SW 1271 (cell line): ENCODE results near the gene HOXD10.

Experiments used
- DNase-seq, 2 experiments: peaks; one replicate each; lab custom pipeline; 2025; lab: John Stamatoyannopoulos, UW

Gene HOXD10

DNA sequence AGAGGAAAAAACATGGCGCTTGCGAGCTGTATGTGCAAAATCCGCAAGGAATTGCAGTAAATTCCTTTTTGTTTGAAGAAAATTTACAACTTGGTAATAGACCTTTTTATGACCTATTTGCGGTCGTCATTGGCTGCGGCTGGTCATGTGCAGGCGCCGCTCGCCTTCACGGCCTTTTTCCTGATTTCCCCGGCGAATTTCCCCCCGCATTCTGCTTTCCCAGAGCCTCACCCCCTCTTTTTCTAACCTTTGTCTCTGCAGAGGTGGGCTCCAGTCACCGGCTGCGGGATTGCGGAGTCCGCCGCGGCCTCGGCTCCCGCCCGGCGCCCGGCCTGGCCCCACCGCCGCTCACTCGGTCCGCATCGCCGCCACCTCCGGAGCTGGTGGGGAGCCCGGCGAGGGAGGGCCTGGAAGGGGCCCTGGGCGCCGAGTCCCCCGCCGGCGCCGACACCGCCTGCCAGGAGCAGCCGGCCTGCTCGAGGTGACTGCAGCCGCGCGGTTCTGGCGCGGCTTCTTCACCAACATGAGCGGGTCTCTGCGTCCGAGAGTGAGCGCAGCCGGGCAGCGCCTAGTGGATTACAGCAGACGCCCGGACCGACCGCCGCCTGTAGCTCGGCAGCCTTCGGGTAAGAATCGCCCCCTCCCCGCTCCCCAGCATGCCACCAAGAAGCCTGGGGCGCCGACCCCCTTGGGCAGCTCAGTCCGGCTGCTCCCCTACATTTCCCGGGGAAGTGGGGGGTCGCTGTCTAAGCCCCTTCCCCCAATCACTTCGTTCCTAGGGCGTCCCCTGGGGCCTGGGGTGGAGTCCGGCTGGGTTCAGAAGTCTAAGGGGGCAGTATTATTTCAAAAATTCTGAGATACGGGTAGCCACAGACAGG is 20.0 kb downstream of the HOXD10 start:
- no peak for DNase-seq

DNA sequence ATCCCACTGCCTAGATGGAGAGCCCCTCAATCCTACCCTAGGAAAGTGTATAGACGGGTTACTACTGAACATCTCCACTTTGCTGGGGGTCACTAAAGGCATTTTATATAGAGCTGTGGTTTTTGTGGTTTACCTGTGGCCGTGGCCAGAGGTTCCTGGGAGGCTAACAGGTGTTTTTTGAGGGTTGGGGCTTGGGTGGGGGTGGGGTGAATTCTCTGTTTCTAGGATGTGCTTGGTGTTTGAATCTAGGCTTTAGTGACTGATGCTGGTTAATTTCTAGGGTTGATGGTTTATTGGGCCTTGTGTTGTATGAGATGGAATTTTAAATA is 20.6 kb downstream of the HOXD10 start:
- DNase-seq = no peak

DNA sequence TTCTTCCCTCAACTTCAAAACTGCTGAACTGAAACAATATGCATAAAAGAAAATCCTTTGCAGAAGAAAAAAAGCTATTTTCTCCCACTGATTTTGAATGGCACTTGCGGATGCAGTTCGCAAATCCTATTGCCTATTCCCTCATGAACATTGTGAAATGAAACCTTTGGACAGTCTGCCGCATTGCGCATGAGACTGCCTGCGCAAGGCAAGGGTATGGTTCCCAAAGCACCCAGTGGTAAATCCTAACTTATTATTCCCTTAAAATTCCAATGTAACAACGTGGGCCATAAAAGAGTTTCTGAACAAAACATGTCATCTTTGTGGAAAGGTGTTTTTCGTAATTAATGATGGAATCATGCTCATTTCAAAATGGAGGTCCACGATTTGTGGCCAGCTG is 21.3 kb downstream of the HOXD10 start:
- no peak for DNase-seq

DNA sequence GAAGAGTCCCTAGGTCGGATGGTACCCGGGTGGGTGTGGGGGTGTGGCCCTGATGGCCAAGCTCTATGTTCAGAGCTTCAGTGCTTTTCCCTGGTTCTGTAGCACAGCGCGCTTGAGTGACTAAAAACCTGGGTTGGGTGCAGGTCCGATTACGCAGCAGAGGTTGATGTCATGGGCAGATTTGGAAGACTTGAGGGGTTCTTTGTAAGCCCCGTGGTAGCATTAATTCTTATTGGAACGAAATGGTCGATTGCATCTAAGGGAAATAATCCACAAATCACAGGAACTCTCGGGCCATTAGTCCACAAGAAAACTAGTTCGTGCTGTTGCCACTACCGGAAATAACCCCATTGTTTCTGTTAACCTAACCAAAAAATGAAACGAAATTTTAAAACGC is 21.9 kb downstream of the HOXD10 start:
- DNase-seq = no peak

DNA sequence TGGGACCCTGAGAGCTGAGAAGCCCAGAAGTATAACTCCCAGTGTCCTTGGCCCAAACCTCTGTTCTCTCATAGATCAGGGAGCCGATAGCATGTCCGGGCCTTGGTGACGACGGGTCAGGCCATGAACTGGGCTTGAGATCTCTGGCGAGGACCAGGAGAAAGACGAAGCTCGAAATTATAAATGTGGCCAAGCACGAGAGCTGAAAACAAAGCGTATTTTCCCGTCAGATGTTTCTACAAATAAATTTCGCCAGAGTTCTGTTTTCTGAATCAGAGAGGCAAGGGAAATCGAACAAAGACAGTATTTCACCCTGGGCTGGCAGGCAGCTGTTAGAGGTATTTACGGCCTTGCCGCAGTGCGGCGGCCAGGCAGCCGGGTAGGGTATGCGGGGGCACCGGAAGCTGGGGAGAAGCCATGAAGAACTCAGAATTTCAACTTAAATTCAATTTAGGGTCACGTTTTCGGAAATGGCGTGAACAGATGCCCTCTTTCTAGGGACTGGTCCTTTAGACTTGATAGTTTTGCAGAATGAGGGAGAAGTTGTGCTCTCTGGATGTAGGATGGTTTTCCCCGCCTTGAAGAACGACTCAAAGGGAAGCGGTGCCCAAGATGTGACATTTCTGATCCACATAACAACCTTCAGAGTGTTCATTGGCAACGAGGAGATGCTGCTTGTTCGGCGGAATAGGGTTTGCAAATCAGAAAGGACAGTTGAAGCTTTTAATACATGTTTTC is 22.5 kb downstream of the HOXD10 start:
- DNase-seq = no peak

DNA sequence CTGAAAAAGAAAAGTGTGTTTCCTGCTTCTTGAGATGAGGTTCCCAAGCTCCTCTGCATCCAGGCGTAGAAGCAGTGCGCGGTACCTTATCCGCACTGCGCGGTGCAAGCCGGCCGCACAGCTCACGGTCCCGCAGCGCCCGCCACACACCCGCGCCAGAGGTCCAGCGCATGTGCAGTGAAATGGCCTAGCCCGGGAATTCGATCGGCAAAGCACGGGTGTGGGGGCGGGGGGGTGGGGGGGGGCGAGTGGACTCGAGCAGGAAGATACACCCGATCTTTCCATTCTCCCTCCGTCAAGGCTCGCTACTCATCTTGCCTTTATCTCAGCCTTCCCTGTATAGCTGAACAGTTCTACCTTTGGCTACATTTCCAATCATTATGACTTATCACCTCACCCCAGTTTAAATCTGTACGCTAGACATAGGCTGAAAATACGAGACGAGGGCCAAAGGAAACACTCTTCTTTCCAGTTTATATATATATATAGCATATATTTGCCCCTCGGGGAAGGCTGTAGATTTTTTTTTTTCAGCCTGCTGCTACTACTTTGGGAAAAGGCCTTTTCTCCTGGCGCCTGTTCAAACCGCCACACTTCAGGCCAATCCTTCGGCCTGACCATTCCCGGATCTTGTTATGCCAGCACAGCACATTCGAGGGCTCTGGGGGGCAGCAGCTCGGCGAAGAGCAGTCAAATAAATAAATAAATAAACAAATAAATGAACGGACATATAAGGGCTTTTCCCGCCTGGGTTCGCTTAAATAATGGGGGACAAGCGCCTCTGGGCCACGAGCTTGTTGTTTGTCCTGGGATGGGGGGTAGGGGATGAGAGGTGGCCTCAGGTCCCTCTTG is 23.3 kb downstream of the HOXD10 start:
- DNase-seq = peak in 1 of 2 experiments; percentile 41

DNA sequence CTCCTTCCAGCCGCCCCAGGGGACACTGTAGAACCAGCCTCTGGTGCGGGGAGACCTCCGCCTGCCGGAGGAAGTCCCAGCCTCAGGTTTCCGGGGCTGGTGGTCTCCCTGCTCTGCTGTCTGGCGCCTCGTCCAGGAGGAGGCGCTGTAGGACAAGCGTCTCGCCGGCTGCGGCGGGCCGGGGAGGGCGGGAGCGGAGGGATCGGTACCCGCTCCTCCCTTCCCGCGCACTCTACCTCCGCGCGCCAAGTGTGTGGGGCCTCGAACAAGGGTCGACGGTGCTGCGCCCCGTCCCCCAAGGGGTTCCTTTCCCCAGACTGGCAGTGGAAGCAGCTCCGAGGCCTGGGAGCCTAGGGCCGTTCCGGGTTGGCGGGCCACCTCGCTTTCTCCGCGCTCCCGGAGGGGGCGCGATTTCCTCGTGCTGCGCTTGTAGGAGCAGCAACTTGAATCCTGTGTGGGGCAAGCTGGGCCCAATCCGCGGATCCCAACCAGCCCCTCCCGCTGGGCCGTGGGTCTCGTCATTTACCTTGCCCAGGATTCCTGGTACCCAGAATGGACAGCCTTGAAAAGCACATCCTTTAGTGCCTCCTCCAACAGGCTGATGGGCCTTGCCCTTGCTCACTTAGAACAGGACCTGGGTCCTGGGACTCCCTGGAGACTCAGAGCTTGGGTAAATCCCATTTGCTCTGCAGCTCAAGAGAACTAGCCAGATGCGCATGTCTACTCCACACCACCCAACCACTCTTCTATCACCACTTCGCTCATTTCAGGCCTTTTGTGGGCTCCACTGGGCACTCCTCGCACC is 24.1 kb downstream of the HOXD10 start:
- peak; percentile 34 to 56 for DNase-seq

DNA sequence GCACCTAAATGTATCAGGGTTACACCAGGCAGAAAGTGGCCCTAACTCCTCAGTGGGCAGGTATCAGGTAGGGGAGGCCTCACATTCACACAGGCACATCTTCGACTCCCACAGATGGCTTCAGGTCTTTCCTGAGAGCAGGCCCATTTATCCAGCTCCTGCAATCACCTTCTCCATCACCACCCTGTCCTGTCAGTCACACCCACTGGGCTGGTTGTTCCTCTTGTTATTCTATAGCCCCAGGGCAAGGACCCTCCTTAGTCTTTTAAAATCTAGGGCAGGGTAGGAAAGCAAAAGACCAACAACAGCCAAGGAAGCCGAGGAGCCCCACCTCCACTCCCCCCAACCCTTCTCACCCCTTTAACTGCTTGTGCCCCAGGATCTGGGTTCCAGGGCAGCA is 25.7 kb downstream of the HOXD10 start:
- DNase-seq = no peak

DNA sequence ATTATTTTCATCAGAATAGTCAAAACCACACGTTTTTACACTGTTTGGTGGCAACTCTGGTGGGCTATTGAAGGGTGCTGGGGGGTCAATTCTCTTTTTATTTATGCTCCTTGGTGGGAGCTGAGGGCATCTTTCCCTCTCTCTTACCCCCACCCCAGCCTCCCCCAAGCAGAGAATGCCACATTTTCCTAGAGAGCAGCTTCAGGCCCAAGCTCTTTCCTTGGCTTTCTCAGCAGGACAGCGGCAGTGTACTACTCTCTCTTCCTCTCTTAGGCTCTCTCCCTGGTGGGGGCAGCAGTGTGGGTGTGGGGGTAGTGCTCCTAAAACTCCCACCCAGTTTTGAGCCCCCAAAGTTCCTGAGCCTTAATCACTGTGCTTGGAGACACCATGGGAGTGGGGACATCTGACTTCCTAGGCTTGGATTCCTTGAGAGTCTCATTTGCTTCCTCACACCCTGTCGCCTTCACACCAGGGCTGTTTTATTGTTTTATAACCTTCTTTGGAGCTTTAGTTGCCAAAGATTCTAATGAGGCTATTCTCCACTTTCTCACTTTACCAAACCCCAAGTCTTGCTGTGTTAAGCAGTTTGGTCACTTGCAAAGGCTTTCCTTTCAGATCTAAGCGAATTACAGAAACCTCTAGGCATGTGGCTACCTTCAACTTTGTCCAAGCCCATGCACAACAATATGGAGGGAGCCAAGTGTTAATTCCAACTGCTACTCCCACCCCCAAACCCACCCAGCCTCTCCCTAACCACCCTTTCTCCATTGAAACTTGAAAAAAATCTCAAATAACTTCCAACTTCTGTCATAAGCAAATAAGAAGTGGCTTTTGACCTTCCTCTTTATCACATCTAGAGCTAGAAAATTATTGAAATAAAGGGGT is 28.7 kb downstream of the HOXD10 start:
- DNase-seq = no peak

DNA sequence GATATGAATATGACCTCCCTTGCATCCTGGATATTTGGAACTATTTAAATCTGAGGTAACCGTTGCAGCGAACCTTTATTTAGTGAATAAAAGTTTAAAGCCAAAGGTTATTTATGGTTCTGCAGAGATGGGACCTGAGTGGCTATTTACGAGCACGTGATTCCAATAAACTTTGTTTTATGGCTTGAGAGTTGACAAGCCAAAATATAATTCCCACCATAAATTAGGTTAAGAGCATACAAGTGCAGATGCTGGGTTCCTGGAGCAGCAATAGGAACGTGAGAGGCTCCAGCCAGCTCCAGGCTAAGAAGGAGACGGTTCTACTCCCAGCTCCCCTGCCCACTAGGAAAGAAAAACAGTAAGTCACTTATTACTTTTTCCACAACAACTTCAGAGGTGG is 29.5 kb downstream of the HOXD10 start:
- no peak for DNase-seq

DNA sequence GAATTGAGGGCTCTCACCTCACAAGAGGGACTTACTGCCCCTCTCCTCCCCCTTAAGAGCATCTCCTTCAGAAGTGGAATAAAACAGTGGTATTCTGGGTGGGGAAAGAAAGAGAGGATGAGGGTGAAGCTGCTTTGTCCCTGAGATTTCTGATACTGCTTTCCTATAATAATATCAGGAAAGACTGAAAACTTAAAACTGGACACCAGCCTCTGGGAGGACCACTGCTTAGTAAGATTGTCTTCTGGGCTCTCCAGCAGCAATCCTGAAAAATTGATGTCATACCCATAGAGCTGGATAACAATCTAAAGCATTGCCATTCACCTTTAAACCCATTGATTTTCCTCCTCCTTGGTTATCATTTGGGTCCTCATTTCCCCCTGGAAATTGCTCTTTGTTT is 30.1 kb downstream of the HOXD10 start:
- no peak for DNase-seq

DNA sequence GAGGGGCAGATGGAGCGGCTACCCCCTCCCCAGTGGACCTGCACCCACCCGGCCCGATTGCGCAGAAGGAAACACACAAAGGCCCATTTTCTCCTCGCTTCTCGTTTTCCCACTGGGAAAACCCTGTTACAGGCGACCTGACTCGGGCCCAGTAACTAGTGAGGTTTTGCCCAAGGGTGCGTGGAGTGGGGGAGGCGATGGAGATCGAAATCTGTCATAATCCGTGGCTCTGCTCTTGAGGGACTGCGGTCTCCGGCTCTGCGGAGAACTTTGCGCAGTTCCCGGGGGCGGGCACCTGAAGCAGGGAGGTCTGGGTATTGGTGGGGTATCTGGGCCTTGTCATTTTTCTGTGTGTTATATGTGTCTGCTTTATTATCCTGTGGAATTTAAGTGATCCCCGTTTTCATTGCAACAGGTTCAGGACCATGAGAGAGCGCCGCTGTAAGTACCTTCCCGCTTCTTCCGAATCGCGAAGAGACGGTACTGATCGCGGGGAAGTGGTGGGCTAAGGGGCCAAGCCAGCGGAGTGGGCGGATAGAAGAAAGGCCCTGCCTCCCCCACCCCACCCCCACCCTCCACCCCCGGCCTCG is 30.7 kb downstream of the HOXD10 start:
- no peak for DNase-seq

DNA sequence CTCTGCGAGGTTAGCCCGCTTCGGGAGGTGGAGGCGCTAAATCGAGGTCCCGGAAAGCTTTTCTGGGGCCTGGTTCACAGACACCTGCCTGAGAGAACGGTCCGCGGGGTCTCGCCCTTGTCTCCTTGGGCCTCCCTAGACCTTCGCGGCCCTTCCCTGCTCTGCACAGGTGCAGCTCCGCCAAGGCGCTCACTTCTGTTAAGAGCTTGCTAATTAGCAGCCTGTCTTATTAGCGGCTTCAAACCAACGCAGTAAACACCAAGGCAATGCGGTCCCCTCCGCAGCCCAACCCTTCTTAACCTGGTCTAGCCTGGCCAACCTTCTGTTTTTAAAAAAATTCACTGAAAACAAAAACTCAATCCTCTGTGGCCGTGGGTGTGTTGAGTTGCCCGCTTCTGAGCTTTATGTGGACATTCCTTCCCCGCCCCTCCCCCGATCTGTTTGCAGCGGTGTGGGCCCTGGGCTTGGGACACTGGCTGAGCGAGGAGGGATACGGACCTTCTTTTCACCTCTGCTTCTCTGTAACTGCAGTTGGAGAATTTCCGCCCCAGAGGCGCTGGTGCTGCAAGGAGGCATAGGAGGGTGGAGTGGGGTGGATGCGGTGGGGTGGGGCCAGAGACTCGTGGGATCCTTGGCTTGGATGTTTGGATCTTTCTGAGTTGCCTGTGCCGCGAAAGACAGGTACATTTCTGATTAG is 31.4 kb downstream of the HOXD10 start:
- no peak for DNase-seq

DNA sequence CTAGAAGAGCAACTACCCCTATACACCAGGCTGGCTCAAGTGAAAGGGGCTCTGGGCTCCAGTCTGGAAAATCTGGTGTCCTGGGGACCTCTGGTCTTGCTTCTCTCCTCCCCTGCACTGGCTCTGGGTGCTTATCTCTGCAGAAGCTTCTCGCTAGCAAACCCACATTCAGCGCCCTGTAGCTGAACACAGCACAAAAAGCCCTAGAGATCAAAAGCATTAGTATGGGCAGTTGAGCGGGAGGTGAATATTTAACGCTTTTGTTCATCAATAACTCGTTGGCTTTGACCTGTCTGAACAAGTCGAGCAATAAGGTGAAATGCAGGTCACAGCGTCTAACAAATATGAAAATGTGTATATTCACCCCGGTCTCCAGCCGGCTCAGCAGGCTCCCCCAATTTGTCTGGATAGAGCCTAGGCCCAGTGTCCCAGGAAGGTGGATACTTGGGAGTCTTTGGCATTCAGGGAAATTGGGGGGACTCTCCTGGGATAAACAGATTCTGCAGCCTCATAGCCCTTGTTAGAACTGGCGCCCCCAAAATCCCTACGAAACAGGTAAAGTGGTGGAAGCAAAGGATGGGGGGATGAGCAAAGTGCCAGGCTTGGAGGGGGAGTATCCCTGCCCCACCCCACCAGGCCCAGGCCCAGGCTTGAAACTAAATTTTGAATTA is 32.3 kb downstream of the HOXD10 start:
- no peak for DNase-seq

DNA sequence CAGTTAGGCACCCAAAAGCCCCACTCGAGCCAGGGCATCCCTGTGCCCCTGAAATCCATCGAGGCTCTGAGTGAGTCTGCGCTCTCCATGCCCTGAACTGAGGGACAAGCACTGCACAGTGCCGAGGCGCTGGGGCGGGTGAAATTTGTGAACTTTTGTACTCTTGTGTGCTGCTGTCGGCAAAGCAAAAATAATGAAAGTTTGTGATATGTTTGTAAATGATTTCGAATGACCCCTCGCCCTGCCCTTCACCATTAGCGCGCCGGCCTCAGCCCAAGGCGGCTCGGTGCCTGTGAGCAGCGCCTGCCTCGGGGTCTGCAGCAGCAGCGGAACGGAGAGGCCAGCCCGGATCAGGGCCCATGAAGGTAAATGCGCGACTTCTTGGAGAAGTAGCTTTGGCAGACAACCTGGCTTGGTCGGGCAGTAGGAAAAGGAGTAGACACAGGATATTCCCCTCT is 32.9 kb downstream of the HOXD10 start:
- no peak for DNase-seq

DNA sequence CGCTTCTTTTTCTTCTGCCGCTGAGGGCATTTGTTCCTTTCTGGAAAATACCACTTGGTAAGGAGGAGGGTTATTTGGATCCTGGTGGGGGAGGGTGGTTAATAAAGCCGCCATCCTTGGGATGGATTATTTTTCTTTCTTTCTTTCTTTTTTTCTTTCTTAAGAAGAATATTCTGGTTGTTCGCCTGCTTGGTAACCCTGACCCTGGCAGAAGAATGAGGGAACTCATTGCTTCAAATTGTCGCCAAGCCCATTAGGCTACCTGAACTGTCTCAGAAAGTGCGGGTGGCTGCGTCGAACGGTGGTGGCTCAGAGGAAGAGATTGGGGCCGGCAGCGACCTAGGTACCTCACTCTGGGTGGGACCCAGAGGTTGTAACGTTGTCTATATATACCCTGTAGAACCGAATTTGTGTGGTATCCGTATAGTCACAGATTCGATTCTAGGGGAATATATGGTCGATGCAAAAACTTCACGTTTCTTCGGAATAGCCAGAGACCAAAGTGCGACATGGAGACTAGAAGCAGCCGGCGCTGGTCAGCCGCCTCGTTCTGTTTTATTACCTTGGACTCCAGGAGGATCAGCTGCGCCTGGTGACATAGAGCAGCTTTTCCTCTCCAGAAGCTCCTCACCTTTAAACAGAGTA is 33.5 kb downstream of the HOXD10 start:
- no peak for DNase-seq

DNA sequence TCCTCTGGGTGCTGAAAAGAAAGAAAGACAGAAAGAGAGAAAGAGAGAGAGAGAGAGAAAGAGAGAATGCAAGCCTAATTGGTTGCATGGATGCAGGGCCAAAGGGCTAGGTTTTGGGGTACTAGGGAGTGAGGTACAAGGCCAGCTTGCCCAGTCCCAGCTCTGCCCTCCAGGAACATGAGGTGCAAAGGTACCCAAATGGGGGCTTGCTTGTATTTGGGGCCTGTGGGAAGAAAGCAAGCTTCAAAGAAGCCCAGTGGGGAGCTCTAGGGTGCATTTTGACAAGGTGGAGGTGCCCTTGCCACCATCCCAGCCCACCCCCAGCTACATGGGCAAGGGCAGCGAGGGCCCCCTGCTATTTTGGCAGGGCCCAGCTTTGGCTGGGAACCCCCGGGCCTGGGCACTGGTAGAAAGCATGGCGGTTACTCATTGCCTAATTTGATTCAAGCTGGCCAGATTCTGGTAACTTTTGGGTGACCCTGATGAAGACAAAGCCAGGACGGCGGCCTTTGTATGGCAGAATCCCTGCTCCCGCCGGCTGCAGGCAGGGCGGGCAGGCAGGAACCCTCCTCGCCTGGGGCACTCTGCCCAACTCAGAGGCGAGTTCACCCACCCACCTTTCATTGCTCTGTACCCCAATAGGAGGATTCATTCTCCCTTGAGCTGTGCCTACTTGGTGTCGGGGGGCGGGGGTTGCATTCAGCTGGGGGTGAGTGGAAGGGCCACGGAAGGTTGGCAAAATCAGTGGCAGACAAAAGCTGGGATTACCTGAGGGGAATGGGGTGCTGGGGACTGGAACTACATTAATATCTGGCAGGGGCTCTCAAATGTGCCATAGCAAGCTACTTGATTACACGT is 34.2 kb downstream of the HOXD10 start:
- DNase-seq = no peak
